GM19193 (cell line): ENCODE measurements around the gene IDUA.

Source experiments
- POLR2A ChIP-seq: IDR thresholded peaks from 4 replicates; pipeline ENCODE4 v1.6.1; 2011; ENCODE audit not compliant: insufficient read depth, insufficient read length; ENCODE audit errors: extremely low read depth

IDUA gene

DNA sequence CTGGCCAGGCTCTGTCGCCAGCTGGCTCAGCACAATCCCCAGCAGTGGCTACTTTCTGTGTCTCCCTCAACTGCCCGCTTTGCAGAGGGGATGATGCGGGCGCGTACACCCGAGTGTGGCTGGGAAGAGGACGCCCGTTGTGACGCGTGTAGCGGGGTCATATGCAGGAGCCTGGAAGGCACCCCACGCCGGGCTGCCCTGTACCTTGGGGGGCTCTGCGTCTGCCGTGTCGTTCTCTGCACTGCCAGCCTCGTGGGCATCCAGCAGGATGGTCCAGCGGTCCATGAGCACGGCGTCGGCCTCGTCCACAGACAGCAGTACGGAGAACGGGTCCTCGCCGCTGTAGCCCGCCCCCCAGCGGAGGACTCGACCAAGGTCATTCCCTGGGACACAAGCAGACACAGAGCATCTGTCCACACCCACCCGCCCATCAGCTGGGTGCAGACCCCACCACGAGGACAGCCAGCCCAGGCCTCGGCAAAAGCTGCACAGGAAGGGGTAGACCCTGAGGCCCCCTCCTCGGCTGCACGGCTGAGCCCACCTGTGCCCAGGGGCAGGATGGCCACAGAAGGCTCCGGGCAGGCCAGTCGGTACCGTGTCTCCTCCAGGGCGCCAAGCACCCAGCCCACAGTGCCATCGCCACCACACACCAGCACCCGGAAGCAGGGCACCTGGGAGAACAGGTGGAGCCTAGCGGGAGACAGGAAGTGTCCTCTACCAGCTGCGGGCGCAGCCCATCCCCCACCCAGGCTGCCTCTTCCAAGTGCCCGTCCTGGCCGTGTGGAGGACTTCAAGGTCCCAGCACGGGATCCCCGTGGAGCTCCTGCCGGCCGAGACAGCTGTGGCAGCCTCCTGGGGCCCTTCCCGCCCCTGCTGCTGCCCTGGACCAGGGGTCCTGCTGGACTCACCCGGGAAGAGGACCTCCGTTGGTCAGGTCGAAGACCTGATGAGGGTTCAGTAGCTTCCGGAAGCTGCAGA is 24.3 kb upstream of the IDUA start:
- TF ChIP-seq POLR2A = no peak

GRCh38 chr4:963276-964225 is 23.3 kb upstream of the IDUA start:
- no peak for TF ChIP-seq POLR2A

DNA sequence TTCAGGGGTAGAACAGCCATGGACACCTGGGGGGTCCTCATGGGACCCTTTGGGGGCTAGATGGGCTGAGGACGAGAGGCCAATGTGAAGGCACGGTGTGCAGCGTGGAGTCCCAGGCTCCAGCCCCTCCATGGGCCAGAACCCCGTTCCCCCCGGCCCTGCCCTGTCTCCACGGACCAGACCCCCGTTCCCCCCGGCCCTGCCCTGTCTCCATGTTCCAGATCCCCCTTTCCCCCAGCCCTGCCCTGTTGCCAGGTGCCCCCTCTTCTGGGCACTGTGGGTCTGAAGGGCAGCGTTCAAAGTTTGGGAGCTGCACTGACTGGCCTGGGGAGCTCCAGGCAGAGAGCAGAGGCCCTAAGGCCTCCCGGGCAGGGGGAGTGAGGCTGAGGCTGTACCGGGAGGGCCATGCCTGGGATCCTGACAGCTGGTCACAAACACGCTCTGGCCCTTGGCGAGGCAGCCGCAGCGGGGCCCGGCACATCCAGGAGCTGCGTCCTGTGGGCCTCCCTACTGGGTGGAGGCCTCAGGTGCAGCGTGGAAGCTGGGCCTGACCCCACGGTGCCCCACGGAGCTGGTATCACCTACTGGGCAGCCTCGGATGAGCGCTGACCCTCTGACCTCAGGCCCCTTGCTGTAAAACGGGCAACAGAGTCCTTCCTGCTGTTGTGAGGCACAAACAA is 22.4 kb upstream of the IDUA start:
- no peak for TF ChIP-seq POLR2A

DNA sequence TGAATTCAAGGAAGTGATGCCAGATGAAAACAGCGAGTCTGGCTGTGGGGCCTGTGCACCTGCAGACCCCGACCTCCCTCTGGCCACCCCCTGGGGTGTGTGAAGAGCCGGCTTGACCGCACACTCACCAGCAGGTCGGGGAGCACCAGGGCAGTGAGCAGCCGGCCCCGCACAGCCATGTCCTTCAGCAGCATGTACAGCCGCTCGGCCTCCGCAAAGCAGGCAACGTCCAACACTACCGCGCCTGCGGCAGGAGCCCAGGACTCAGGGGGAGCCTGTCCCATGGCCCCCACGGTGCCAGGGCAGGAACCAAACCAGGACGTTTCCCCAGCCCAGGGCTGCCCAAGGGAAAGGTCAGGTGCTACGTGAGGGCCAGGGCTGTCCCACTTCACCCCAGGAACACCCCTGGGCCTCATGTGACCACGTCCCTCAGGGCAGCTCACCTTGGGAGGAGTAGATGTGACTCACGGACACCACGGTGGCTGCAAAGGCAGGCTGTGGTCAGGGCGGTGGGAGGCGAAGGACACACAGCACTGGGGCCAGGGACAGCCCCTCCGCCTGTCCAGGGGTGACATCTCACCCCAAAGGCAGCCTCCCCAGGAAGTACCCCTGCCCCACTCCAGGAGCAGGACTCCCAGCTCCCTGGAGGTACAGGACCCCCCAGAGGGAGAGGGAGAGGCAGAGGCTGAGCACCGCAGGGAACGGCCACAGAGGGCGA is 21.6 kb upstream of the IDUA start:
- no peak for TF ChIP-seq POLR2A

DNA sequence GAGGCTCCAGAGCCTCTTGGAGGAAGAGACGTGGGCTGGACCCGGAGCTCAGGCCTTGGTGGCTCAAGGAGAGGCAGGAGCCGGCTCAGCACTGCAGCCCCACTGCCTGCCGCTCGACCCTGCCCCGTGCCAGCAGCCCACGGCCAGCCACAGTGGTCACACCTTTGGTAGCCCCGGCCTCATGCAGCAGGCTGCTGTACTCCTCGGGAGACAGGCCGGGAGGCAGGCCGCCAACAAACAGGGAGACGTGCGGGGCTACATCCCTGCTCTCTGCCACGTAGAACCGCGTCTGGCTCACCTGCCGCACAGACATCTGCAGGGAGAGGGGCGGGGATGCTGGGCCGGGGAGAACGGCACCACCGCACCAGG is 21.1 kb upstream of the IDUA start:
- no peak for TF ChIP-seq POLR2A

GRCh38 chr4:966266-967112 is 20.4 kb upstream of the IDUA start:
- no peak for TF ChIP-seq POLR2A

- no peak for TF ChIP-seq POLR2A
These were observed 19.4 kb upstream of the IDUA start for GRCh38 chr4:967113-968104.

- no peak for TF ChIP-seq POLR2A
These were observed 18.6 kb upstream of the IDUA start for GRCh38 chr4:968221-968620.

DNA sequence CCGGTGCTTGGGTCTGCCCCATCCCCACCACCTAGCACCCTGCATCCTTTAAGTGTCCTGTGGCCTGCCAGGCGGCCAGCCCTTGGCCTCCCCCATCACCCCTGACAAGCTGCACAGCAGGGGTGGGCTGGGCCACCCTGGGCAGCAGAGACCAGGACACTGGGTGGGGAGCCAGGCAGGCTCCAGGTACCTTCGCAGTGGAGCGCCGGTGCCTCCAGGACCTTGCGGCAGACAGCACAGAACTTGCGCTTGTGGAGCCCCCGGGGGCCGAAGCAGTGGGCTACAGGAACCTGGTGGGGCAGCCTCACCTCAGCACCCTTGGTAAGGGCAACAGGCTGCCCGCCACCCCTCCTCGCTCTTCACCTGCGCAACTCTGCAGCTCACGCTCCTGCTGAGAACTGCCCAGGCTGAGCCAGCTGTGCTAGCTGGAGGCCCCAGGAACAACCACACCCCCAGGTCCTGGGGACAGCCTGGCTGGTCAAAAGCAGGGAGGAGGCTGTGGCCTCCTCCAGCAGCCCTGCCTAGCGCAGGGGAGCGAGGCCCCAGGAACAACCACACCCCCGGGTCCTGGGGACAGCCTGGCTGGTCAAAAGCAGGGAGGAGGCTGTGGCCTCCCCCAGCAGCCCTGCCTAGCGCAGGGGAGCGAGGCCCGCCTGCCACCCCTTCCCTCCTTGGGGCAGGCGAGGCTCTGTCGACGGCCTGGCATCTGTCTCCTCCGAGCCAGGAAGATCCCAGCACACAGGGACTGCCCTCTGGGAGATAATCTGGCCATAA is 18.0 kb upstream of the IDUA start:
- no peak for TF ChIP-seq POLR2A

- TF ChIP-seq POLR2A = no peak
These were observed 16.6 kb upstream of the IDUA start for GRCh38 chr4:970046-970745.
